Gastroesophageal sphincter (tissue), 4 donors: ENCODE results near the gene LRP1B. TPM values are rescaled to one million over a fixed set of nuclear protein-coding genes. Genes with fewer than 3 reads are reported as not detected.

Experiments used
- ATAC-seq: fragments of 150-250 bp; one replicate; pipeline ENCODE4 v1.9.1; 2016; ENCODE audit warnings: mild to moderate bottlenecking, moderate library complexity
- H3K27ac ChIP-seq, 4 donors: fragments of 200-600 bp; sonication (generic) in 3 of 4; 1 replicate in 3 of 4; 2 replicates in 1 of 4; pipeline ENCODE4 v1.5.1; 2016 to 2019
- H3K27me3 ChIP-seq: fragments of 200-600 bp; sonication (generic); one replicate; pipeline ENCODE4 v1.5.1; 2019
- H3K36me3 ChIP-seq, 2 donors: fragments of 200-600 bp; sonication (generic); one replicate each; pipeline ENCODE4 v1.5.1; 2019; ENCODE audit warnings: control low read depth in 1 of 2
- H3K4me1 ChIP-seq, 3 donors: fragments of 200-600 bp; sonication (generic); 1 replicate in 2 of 3; 2 replicates in 1 of 3; pipeline ENCODE4 v1.5.1; 2016 to 2019; ENCODE audit warnings: control low read depth in 2 of 3
- H3K4me3 ChIP-seq, 2 donors: fragments of 200-600 bp; sonication (generic); one replicate each; pipeline ENCODE4 v1.5.1; 2019; ENCODE audit warnings: mild to moderate bottlenecking in 1 of 2, moderate library complexity in 1 of 2
- H3K9me3 ChIP-seq, 3 donors: fragments of 200-600 bp; sonication (generic); one replicate each; pipeline ENCODE4 v1.5.1; 2017 to 2019; ENCODE audit warnings: control low read depth in 2 of 3
- EP300 ChIP-seq: sonication (generic); formaldehyde crosslinking; IDR thresholded peaks from one replicate; pipeline ENCODE4 v1.6.1; 2017; ENCODE audit warnings: antibody characterized with exemption, mild to moderate bottlenecking
- POLR2A ChIP-seq, 2 donors: fragments of 450-650 bp; IDR thresholded peaks; one replicate each; pipeline ENCODE4 v1.6.1; 2017; ENCODE audit warnings: antibody characterized with exemption in 2 of 2, mild to moderate bottlenecking in 2 of 2, moderate library complexity in 1 of 2
- POLR2AphosphoS5 ChIP-seq: sonication (generic); formaldehyde crosslinking; IDR thresholded peaks from one replicate; pipeline ENCODE4 v1.6.1; 2017; ENCODE audit warnings: antibody characterized with exemption
- WGBS, 2 donors: methylation state at CpG; one replicate each; pipeline ENCODE4 v1.1.5; 2018; ENCODE audit warnings: low coverage in 1 of 2; 5-methylcytosine and 5-hydroxymethylcytosine counted together
- total RNA-seq, 4 donors: library from RNA; depleted of rRNA; stranded (reverse); fragments of >200 nt; gene quantifications; one replicate each; pipeline ENCODE4 v1.1.0, GENCODE V29; 2016
- TF ChIP-seq, protein P1 (sequence below), 4 experiments: fragments of 200-600 bp in 2 of 4; fragments of 450-650 bp in 2 of 4; sonication (generic) in 1 of 4; IDR thresholded peaks; one replicate each; pipeline ENCODE4 v1.5.1; 2017 to 2019; ENCODE audit warnings: antibody characterized with exemption in 4 of 4, mild to moderate bottlenecking in 2 of 4, moderate library complexity in 2 of 4

The LRP1B gene
- total RNA-seq, 4 donors from 2014 or later: 0.27 to 20.7 (median 3.2) TPM

DNA sequence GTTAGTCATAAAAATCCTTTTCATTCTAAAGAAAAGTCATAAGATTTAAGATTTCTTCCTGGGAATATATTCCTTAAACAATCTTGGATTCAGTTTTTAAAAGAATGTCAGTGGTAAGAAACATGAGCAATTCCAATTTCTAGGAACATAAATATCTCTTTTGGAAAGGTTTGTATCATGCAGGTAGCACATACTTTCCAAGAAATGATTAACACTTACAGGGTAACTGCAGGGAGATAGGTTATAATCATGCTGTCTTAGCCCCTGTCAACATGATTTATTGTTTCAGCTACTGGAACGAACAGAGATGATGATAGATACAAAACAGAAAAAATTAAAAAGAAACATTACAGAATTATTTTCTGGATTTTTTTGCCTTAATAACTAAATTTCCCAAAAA is 1537.7 kb downstream of the LRP1B start:
- no peak for ATAC-seq
- Histone ChIP-seq H3K36me3 (no peaks in the 10 kb centered on the region), H3K27me3 (no peaks in the 10 kb centered on the region), H3K9me3 (no peaks in the 10 kb centered on the region), H3K27ac (no peak overlapping the region), H3K4me3 (no peak overlapping the region), H3K4me1 (no peaks in the 10 kb centered on the region)
- TF ChIP-seq, protein P1, sequence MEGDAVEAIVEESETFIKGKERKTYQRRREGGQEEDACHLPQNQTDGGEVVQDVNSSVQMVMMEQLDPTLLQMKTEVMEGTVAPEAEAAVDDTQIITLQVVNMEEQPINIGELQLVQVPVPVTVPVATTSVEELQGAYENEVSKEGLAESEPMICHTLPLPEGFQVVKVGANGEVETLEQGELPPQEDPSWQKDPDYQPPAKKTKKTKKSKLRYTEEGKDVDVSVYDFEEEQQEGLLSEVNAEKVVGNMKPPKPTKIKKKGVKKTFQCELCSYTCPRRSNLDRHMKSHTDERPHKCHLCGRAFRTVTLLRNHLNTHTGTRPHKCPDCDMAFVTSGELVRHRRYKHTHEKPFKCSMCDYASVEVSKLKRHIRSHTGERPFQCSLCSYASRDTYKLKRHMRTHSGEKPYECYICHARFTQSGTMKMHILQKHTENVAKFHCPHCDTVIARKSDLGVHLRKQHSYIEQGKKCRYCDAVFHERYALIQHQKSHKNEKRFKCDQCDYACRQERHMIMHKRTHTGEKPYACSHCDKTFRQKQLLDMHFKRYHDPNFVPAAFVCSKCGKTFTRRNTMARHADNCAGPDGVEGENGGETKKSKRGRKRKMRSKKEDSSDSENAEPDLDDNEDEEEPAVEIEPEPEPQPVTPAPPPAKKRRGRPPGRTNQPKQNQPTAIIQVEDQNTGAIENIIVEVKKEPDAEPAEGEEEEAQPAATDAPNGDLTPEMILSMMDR (IDR thresholded peaks at IDR 0.05): no peak
- TF ChIP-seq POLR2A (IDR thresholded peaks at IDR 0.05) (no peak), EP300 (no peak), POLR2AphosphoS5 (no peak)
- 13 to 22% methylated on average over 1 of the region's 1 CpG for WGBS, 2 donors

DNA sequence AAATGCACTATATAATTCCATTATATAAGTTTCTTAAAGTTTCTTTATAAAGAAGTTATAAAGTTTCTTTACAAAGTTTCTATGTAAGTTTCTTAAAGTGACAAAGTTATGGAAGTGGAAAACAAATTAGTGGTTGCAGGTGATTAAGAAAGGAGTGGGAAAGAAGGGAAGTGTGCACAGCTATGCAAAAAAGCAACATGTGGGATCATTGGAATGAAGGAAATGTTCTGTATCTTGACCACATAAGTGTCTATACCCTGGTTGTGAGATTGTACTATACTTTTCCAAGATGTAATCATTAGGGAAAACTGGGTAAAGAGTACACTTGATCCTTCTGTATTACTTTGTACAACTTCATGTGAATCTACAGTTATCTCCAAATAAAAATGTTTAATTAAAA is 1541.1 kb downstream of the LRP1B start:
- no peaks in the 10 kb centered on the region for H3K9me3 ChIP-seq
- H3K27ac ChIP-seq: no peak overlapping the region
- no peak overlapping the region for H3K4me3 ChIP-seq
- TF ChIP-seq, protein P1 (IDR thresholded peaks at IDR 0.05): no peak
- TF ChIP-seq POLR2AphosphoS5 (no peak), EP300 (no peak), POLR2A (IDR thresholded peaks at IDR 0.05) (no peak)
- ATAC-seq: no peak
- H3K36me3 ChIP-seq: no peaks in the 10 kb centered on the region
- no peaks in the 10 kb centered on the region for H3K4me1 ChIP-seq
- H3K27me3 ChIP-seq: no peaks in the 10 kb centered on the region

DNA sequence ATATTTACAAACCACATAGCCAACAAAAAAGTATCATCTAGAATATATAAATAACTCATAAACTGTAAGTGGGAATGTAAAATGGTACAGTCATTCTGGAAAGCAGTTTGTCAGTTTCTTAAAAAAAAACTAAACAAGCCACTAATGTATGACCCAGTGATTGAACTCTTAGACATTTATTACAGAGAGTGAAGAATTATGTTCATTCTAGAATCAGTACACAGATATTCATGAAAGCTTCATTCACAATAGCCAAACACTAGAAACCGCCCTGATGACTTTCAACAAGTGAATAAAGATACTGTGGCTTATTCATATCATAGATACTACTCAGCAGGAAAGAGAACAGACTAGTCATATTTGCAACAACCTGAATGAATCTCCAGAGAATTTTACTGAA is 1541.5 kb downstream of the LRP1B start:
- ATAC-seq: no peak

DNA sequence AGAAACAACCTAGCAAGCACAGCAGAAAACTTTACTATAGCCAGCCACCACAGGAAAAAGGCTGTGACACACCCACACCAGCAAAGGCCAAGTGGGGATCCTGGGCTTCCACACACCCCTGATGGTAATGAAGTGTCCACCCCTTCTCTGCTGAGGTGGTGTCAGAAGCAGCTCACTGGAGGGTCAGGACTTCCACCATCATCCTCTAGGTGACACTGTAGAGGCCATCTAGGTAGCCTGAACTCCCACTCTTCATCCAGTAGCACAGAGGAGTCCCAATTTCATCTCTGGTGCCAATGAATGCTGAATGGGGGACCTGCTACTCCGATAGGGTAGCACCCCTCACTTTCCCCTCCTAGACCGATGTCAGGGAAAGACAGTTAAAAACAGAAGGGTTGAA is 1544.4 kb downstream of the LRP1B start:
- Histone ChIP-seq H3K36me3 (no peaks in the 10 kb centered on the region), H3K4me3 (no peak overlapping the region), H3K9me3 (no peaks in the 10 kb centered on the region), H3K27ac (no peak overlapping the region), H3K27me3 (no peaks in the 10 kb centered on the region), H3K4me1 (no peaks in the 10 kb centered on the region)
- no peak for ATAC-seq
- TF ChIP-seq EP300: no peak
- TF ChIP-seq, protein P1 (IDR thresholded peaks at IDR 0.05): no peak
- no peak for TF ChIP-seq POLR2A (IDR thresholded peaks at IDR 0.05)
- TF ChIP-seq POLR2AphosphoS5: no peak
- WGBS, 2 donors: 86% methylated on average over 2 of the region's 2 CpGs; no CpG with 5 or more reads in 1 of the 2 donors

More for the DNA sequence above, 1541.5 kb downstream of the LRP1B start:
- no peak overlapping the region for H3K27ac ChIP-seq
- no peaks in the 10 kb centered on the region for H3K4me1 ChIP-seq
- 75 to 78% methylated on average over 1 of the region's 1 CpG for WGBS, 2 donors
- no peak overlapping the region for H3K4me3 ChIP-seq
- no peaks in the 10 kb centered on the region for H3K27me3 ChIP-seq
- no peaks in the 10 kb centered on the region for H3K36me3 ChIP-seq
- TF ChIP-seq POLR2A (IDR thresholded peaks at IDR 0.05): no peak
- no peaks in the 10 kb centered on the region for H3K9me3 ChIP-seq

DNA sequence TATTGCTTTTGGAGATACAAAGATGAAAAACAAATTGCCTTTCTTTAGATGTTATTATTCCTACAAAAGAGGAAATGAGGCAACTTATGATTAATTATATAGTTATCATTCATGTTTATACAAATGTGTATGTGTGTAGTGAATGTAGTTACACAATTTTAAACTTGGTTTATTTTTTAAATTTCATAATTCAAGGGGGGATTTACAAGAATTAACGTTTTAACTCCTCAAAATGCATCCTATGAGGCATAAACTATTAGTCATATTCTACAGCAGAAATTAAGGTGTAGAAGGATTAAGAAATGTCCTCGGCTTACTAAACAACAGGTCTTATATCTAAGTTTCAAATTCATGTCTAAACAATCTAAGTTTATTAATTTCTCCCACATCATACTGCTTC is 1545.8 kb downstream of the LRP1B start:
- Histone ChIP-seq H3K9me3 (no peaks in the 10 kb centered on the region), H3K36me3 (no peaks in the 10 kb centered on the region), H3K4me1 (no peaks in the 10 kb centered on the region), H3K4me3 (no peak overlapping the region), H3K27me3 (no peaks in the 10 kb centered on the region), H3K27ac (no peak overlapping the region)
- TF ChIP-seq, protein P1 (IDR thresholded peaks at IDR 0.05): no peak
- no peak for TF ChIP-seq EP300
- TF ChIP-seq POLR2AphosphoS5: no peak
- TF ChIP-seq POLR2A (IDR thresholded peaks at IDR 0.05): no peak
- WGBS, 2 donors: 13 to 43% methylated on average over 2 of the region's 2 CpGs
- no peak for ATAC-seq

DNA sequence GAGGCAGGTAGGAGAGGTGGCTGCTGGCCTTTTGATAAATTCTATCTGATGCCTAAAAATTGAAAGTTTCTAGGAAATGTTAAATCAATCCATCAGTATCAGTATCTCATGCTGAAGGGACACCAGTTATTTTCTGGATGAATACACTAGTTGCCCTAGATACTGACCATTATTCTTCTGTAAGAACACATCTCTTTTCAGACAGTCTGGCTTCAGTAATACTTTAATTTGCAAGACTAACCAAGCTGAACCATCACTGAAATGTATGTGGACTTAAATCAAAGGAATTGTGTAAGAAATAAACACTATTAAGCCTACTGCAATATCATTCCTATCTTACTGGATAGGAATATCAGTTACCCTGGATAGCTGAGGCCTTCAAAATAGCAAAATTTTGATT is 1546.3 kb downstream of the LRP1B start:
- Histone ChIP-seq H3K27ac (no peak overlapping the region), H3K36me3 (no peaks in the 10 kb centered on the region), H3K27me3 (no peaks in the 10 kb centered on the region), H3K4me3 (no peak overlapping the region), H3K9me3 (no peaks in the 10 kb centered on the region), H3K4me1 (no peaks in the 10 kb centered on the region)
- no peak for TF ChIP-seq POLR2AphosphoS5
- TF ChIP-seq EP300: no peak
- no peak for TF ChIP-seq POLR2A (IDR thresholded peaks at IDR 0.05)
- TF ChIP-seq, protein P1 (IDR thresholded peaks at IDR 0.05): no peak
- ATAC-seq: no peak
